Heart left ventricle (tissue), 16 donors: ENCODE data around the gene LCLAT1. TPM values are rescaled to one million over a fixed set of nuclear protein-coding genes. Genes with fewer than 3 reads are reported as not detected.

ENCODE experiments used
- ATAC-seq, 4 donors: fragments of 200-7000 bp; cut with Tn5 transposase; one replicate each; pipeline ENCODE4 v1.9.1; 2020 to 2022; ENCODE audit warnings: moderate library complexity in 4 of 4, mild to moderate bottlenecking in 3 of 4, moderate number of reproducible peaks in 1 of 4
- DNase-seq, 5 donors: peaks; one replicate each; pipeline ENCODE4 v3.0.0-alpha.2; 2020
- H3K27ac ChIP-seq, 12 donors: fragments of 200-600 bp; sonication (generic) in 4 of 12; one replicate each; pipeline versions ENCODE4 v1.5.0 to v1.8.0; 2016 to 2022; ENCODE audit warnings: mild to moderate bottlenecking in 2 of 12
- H3K27me3 ChIP-seq, 9 donors: fragments of 200-600 bp; sonication (generic) in 2 of 9; one replicate each; pipeline versions ENCODE4 v1.5.1 to v1.8.0; 2016 to 2022; ENCODE audit warnings: mild to moderate bottlenecking in 3 of 9
- H3K36me3 ChIP-seq, 9 donors: fragments of 200-600 bp; sonication (generic) in 2 of 9; one replicate each; pipeline versions ENCODE4 v1.5.0 to v1.8.0; 2018 to 2022; ENCODE audit warnings: mild to moderate bottlenecking in 2 of 9
- H3K4me1 ChIP-seq, 12 donors: fragments of 200-600 bp; sonication (generic) in 4 of 12; one replicate each; pipeline versions ENCODE4 v1.5.0 to v1.8.0; 2016 to 2022; ENCODE audit warnings: mild to moderate bottlenecking in 3 of 12
- H3K4me3 ChIP-seq, 12 donors: fragments of 200-600 bp; sonication (generic) in 4 of 12; one replicate each; pipeline versions ENCODE4 v1.5.0 to v1.8.0; 2017 to 2022; ENCODE audit warnings: mild to moderate bottlenecking in 9 of 12, moderate library complexity in 4 of 12
- H3K9me3 ChIP-seq, 12 donors: fragments of 200-600 bp; sonication (generic) in 4 of 12; one replicate each; pipeline versions ENCODE4 v1.5.0 to v1.8.0; 2016 to 2022; ENCODE audit warnings: mild to moderate bottlenecking in 1 of 12
- POLR2A ChIP-seq, 2 donors: fragments of 450-650 bp; IDR thresholded peaks; one replicate each; pipeline ENCODE4 v1.6.1; 2017; ENCODE audit warnings: antibody characterized with exemption in 2 of 2, mild to moderate bottlenecking in 2 of 2, moderate library complexity in 2 of 2
- WGBS, 4 donors: extraction: QIAGEN DNeasy Blood & Tissue Kit in 2 of 4; methylation state at CpG; one replicate each; pipeline versions ENCODE4 v1.1.5 to v1.1.7; 2013 to 2018; 5-methylcytosine and 5-hydroxymethylcytosine counted together
- intact Hi-C, 10 donors: fragments of 100-400 bp; cut with DNase I; formaldehyde crosslinking; loops; one replicate each; pipeline versions ENCODE4 v1.11.1 to v1.14.2; 2022
- polyA plus RNA-seq, 2 donors: library from polyadenylated mRNA; stranded (reverse); fragments of 200-250 nt; gene quantifications; one replicate each; pipeline ENCODE4 v1.2.3, GENCODE V29; 2013
- total RNA-seq, 9 donors: library from RNA; depleted of rRNA in 2 of 9; stranded (reverse); fragments of >200 nt in 2 of 9; fragmentation: NEBNext Ultra II Directional in 3 of 9; extraction: Animal tissue kit (Norgen Biotek cat#: 25700) in 3 of 9; gene quantifications; one replicate each; pipeline versions ENCODE4 v1.1.0 to v1.2.4, GENCODE V29; 2016 to 2023
- TF ChIP-seq, protein P1 (sequence below), 12 donors: fragments of 200-600 bp; sonication (generic) in 4 of 12; IDR thresholded peaks; one replicate each; pipeline versions ENCODE4 v1.5.0 to v1.8.0; 2018 to 2022; ENCODE audit warnings: antibody characterized with exemption in 12 of 12, mild to moderate bottlenecking in 5 of 12
- donor health status: ischemic (EF 13 %, LVEDD 7.1; RV severe dilation, severe dysfunction).
- donor health status: healthy with polysubstance abuse.
- donor health status: DM: no; HTN: yes; CAD: no.
- donor health status: DM: no; HTN: no; CAD: no.
- donor health status: ischemic (EF 25% LVEDD 6.9; RV normal size, moderate dysfunction).
- donor health status: ischemic (EF 25% LVEDD 5.7; RV mildly dilated, moderate dysfunction).
- donor health status: healthy.
- donor health status: DM: yes; HTN: yes; CAD: no.
- donor health status: ischemic (EF 35%, LVEDD 5.7; RV mildly dilated, moderate dysfunction).
- donor health status: nonischemic (EF 11% LVEDD 7.7; RV severe dilation, severe dysfunction).
- donor health status: DM: yes; HTN: yes; CAD: no.
- donor health status: PGD.
- donor health status: ischemic (EF 29% LVEDD 5.4; RV normal size, mild dysfunction).
- donor health status: nonischemic (EF 23%, LVEDD 6.1; RV moderate dilation, normal function).

Gene LCLAT1
- total and polyA plus RNA-seq, 11 donors = 9.8 to 70.2 (median 43.8) TPM

DNA sequence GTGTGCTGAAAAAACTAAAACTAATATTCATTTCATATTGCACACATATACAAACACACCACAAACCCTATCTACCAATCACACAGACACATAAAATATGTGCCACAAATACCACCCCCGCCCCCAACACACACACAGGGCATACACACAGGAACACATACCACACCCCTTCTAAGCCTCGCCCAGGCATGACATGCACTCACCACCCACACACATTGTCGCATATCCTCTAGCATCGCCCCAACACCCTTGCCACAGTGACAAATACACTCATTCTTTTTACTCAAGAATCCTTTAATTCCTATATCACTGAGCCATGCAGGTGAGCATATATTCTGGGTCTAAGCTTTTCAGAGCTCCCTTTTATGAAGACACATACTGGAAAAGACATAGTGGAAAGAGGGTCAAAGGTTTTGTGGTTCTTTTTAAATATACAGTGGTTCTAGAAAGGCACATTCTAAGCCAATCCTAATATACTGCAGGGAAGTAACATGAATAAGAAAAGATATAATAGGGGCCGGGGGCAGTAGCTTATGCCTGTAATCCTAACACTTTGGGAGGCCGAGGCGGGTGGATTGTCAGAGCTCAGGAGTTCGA lies 24.5 kb upstream of the LCLAT1 start:
- intact Hi-C loops = loop anchor here in 2 of 10 donors (5.0 to 10.0 kb wide), 2 partner anchors 270 to 272 kb away; no protein-coding TSS in a partner anchor
- no peaks in the 10 kb centered on the region for H3K9me3 ChIP-seq
- no peaks in the 10 kb centered on the region for H3K36me3 ChIP-seq
- H3K27ac ChIP-seq = peak overlapping the region; percentile 45 to 92 (median 80)
- peaks cover 0 to 33% (median 19%) of the 10 kb centered on the region in 12 donors for H3K4me1 ChIP-seq
- DNase-seq = peak in 3 of 5 donors; percentile 38 to 63 (median 61)
- WGBS, 4 donors = 51 to 57% (median 53%) methylated on average over 8 of the region's 8 CpGs
- ATAC-seq = peak; percentile 62 to 77 (median 76)
- TF ChIP-seq POLR2A (IDR thresholded peaks at IDR 0.05) = no peak
- TF ChIP-seq, protein P1, sequence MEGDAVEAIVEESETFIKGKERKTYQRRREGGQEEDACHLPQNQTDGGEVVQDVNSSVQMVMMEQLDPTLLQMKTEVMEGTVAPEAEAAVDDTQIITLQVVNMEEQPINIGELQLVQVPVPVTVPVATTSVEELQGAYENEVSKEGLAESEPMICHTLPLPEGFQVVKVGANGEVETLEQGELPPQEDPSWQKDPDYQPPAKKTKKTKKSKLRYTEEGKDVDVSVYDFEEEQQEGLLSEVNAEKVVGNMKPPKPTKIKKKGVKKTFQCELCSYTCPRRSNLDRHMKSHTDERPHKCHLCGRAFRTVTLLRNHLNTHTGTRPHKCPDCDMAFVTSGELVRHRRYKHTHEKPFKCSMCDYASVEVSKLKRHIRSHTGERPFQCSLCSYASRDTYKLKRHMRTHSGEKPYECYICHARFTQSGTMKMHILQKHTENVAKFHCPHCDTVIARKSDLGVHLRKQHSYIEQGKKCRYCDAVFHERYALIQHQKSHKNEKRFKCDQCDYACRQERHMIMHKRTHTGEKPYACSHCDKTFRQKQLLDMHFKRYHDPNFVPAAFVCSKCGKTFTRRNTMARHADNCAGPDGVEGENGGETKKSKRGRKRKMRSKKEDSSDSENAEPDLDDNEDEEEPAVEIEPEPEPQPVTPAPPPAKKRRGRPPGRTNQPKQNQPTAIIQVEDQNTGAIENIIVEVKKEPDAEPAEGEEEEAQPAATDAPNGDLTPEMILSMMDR (IDR thresholded peaks at IDR 0.05) = no peak
- no peaks in the 10 kb centered on the region for H3K27me3 ChIP-seq
- no peak overlapping the region for H3K4me3 ChIP-seq

DNA sequence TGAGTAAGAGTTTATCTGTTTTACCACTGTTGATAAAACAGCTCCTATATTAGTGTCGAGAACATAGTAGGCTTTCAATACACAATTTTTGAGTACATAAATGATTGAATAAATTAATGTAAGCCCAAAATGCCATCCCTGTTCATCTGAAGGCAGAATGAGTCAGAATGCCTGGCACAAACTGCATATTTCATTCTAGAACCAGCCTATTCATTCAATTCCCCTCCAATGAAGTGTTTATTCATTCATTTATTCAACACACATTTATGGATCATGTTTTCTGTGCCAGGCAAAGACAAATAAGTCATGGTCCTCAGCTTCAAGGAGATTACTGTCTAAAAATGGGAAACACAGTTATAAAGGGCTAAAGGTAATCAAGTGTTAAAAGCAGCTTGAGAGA lies 22.8 kb upstream of the LCLAT1 start:
- Histone ChIP-seq H3K9me3 (no peaks in the 10 kb centered on the region), H3K27ac (no peak overlapping the region), H3K27me3 (no peaks in the 10 kb centered on the region), H3K36me3 (no peaks in the 10 kb centered on the region), H3K4me1 (peaks cover 0 to 28% (median 19%) of the 10 kb centered on the region in 12 donors), H3K4me3 (no peak overlapping the region)
- ATAC-seq (no peak), DNase-seq (no peak)
- TF ChIP-seq, protein P1 (IDR thresholded peaks at IDR 0.05) = no peak
- TF ChIP-seq POLR2A (IDR thresholded peaks at IDR 0.05) = no peak
- WGBS, 4 donors = 94 to 97% (median 96%) methylated on average over 1 of the region's 1 CpG
- intact Hi-C loops = loop anchor here in 2 of 10 donors (5.0 to 10.0 kb wide), 2 partner anchors 268 to 271 kb away; no protein-coding TSS in a partner anchor

DNA sequence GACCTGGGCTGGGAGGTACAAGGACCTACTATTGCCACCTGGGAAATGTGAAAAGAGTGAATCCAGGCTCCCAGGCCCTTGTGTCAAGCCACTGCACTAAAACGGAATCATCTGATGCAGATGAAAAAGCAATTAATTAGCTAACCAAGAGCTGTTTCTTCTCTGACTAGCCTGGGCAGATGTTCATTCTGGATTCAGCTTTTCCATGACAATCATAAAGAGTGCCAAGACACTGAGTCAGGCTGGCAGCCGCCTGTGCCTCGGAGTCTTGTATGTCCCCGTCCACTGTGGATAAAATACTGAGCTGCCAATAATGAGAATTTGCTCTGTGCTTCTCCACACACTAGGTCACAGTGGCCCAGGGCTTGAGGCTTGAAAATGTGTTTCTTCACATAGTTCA lies 21.7 kb upstream of the LCLAT1 start:
- H3K36me3 ChIP-seq = no peaks in the 10 kb centered on the region
- peak overlapping the region in 1 of 12 donors; percentile 47 for H3K27ac ChIP-seq
- H3K9me3 ChIP-seq = no peaks in the 10 kb centered on the region
- 59 to 78% (median 66%) methylated on average over 4 of the region's 4 CpGs for WGBS, 4 donors
- H3K4me3 ChIP-seq = no peak overlapping the region
- no peak for DNase-seq
- TF ChIP-seq POLR2A (IDR thresholded peaks at IDR 0.05) = no peak
- TF ChIP-seq, protein P1 (IDR thresholded peaks at IDR 0.05) = no peak
- ATAC-seq = peak in 1 of 4 donors; percentile 25
- peaks cover 0 to 28% (median 19%) of the 10 kb centered on the region in 12 donors for H3K4me1 ChIP-seq
- no peaks in the 10 kb centered on the region for H3K27me3 ChIP-seq
- intact Hi-C loops = loop anchor here in 1 of 10 donors (10.0 kb wide), 1 partner anchor 269 kb away; no protein-coding TSS in a partner anchor

DNA sequence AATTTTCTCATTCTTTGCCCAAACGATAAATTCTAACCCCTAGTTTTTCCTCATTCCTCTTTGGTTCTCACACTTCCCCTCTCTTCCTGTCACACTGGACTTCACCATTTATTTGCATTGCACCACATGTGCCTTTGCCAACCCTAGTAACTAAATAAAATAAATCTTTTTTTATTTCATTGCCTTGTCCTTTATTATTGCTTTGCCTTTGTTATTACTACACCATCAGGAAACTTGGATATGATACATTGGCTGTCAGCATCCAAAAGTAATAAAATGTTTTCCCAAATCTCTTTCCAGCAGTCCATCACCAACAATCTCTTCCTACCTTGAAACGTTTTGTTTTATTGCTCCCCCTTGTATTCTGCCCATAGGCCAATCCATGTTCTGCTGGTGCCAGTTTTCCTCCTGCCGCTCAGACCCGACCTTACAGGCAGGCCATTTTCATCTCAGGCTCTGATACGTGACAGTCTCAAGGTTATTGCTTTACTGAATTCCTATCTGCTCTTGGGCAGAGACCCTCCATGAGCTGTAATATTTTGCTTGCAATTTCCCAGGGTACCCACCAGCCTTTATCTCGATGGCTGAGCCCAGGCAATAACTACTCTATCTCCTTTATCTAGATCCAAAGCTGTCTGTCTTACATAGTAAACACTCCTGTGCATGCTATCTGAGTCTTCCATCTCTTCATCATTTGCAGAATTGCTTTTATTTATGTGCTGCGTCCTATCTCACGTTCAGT lies 19.3 kb upstream of the LCLAT1 start:
- intact Hi-C loops = loop anchor here in 1 of 10 donors (10.0 kb wide), 1 partner anchor 267 kb away; no protein-coding TSS in a partner anchor

More for the DNA sequence above, 19.3 kb upstream of the LCLAT1 start:
- no peaks in the 10 kb centered on the region for H3K27me3 ChIP-seq
- 87 to 92% (median 88%) methylated on average over 8 of the region's 8 CpGs for WGBS, 4 donors
- no peaks in the 10 kb centered on the region for H3K36me3 ChIP-seq
- no peaks in the 10 kb centered on the region for H3K9me3 ChIP-seq
- H3K27ac ChIP-seq = no peak overlapping the region
- no peak overlapping the region for H3K4me3 ChIP-seq
- DNase-seq = no peak
- TF ChIP-seq POLR2A (IDR thresholded peaks at IDR 0.05) = no peak
- TF ChIP-seq, protein P1 (IDR thresholded peaks at IDR 0.05) = no peak
- ATAC-seq = no peak
- H3K4me1 ChIP-seq = peaks cover 0 to 14% (median 2%) of the 10 kb centered on the region in 12 donors
